Measurements from ENCODE around the gene RIT2. TPM values are rescaled to one million over a fixed set of nuclear protein-coding genes. Genes with fewer than 3 reads are reported as not detected.

Gene RIT2
- total RNA-seq, 1 experiment from 2014 or later, result not detected

DNA sequence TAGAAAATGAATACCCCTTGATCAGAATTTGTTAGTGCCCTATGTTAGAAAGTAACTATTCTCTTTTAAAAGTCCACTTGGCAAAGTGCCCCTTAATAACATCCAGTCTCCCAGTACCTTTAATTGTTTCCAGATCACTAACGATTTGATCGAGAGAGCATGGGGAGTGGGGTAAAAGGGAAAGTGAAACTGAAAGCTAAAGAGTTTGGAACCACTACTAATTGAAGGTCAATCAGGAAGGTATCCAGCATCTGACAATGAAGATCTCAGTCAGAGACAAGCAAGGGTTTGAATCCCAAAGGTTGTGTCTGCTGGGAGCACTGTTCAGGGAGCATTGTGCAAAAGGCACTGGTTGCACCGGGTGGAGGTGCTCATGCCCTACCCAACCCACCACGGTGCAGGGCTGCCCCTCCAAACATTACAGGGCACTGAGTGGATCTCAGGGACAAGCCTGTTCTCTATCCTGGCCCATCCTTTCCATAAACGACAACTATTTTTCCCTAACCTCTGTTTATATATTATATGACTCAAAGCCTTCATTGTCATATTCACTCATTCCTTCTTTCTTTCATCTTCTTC is 14.6 kb upstream of the RIT2 start:
- intact Hi-C loops (cut with micrococcal nuclease; ENCODE audit: unreplicated experiment), result no loop called here
- Histone ChIP-seq H3K4me3 (ENCODE audit: low read depth, low read length) (no peak overlapping the region), H3K9me3 (no peaks in the 10 kb centered on the region), H3K27me3 (replicated peaks; ENCODE audit: control insufficient read depth, insufficient read depth, low read length) (no peaks in the 10 kb centered on the region), H3K4me1 (no peaks in the 10 kb centered on the region), H3K36me3 (ENCODE audit: control insufficient read depth, insufficient read depth, low read length) (no peaks in the 10 kb centered on the region)
- ChIA-PET CTCF (no interaction called here), POLR2A (no interaction called here)
- Mint-ChIP-seq H3K9me3 (ENCODE audit: unreplicated experiment) (no peaks in the 10 kb centered on the region), H3K27me3 (ENCODE audit: insufficient read depth, unreplicated experiment) (no peaks in the 10 kb centered on the region), H3K4me3 (ENCODE audit: unreplicated experiment) (no peak overlapping the region), H3K4me1 (ENCODE audit: low read depth, unreplicated experiment) (no peaks in the 10 kb centered on the region), H3K27ac (ENCODE audit: unreplicated experiment) (no peak overlapping the region), H3K36me3 (ENCODE audit: insufficient read depth, unreplicated experiment) (no peaks in the 10 kb centered on the region)
- BruUV-seq (replicated peaks), result no TSS peak
- no peak for DNase-seq
- no peak for TF ChIP-seq CTCF (IDR thresholded peaks at IDR 0.05; ENCODE audit: insufficient read depth in 1 of 2, low read depth in 1 of 2, low read length in 1 of 2, severe bottlenecking in 1 of 2, unreplicated experiment in 1 of 2)

GRCh38 chr18:43125471-43125870 is 10.0 kb upstream of the RIT2 start:
- H3K4me1 Mint-ChIP-seq (ENCODE audit: low read depth, unreplicated experiment), result no peaks in the 10 kb centered on the region
- POLR2A ChIA-PET, result no interaction called here
- no peak for TF ChIP-seq CTCF (IDR thresholded peaks at IDR 0.05; ENCODE audit: insufficient read depth in 1 of 2, low read depth in 1 of 2, low read length in 1 of 2, severe bottlenecking in 1 of 2, unreplicated experiment in 1 of 2)
- H3K4me3 Mint-ChIP-seq (ENCODE audit: unreplicated experiment), result no peak overlapping the region
- H3K27me3 ChIP-seq (replicated peaks; ENCODE audit: control insufficient read depth, insufficient read depth, low read length), result no peaks in the 10 kb centered on the region
- no peaks in the 10 kb centered on the region for H3K36me3 Mint-ChIP-seq (ENCODE audit: insufficient read depth, unreplicated experiment)
- no peaks in the 10 kb centered on the region for H3K9me3 Mint-ChIP-seq (ENCODE audit: unreplicated experiment)
- H3K4me3 ChIP-seq (ENCODE audit: low read depth, low read length), result no peak overlapping the region
- intact Hi-C loops (cut with micrococcal nuclease; ENCODE audit: unreplicated experiment), result no loop called here
- CTCF ChIA-PET, result no interaction called here
- peaks cover 8% of the 10 kb centered on the region for H3K27me3 Mint-ChIP-seq (ENCODE audit: insufficient read depth, unreplicated experiment)
- DNase-seq, result no peak
- no TSS peak for BruUV-seq (replicated peaks)
- H3K36me3 ChIP-seq (ENCODE audit: control insufficient read depth, insufficient read depth, low read length), result no peaks in the 10 kb centered on the region
- no peaks in the 10 kb centered on the region for H3K9me3 ChIP-seq
- H3K27ac Mint-ChIP-seq (ENCODE audit: unreplicated experiment), result no peak overlapping the region
- no peaks in the 10 kb centered on the region for H3K4me1 ChIP-seq

GRCh38 chr18:43122955-43123354 is 7.5 kb upstream of the RIT2 start:
- Histone ChIP-seq H3K9me3 (no peaks in the 10 kb centered on the region), H3K4me1 (no peaks in the 10 kb centered on the region), H3K36me3 (ENCODE audit: control insufficient read depth, insufficient read depth, low read length) (no peaks in the 10 kb centered on the region), H3K4me3 (ENCODE audit: low read depth, low read length) (no peak overlapping the region), H3K27me3 (replicated peaks; ENCODE audit: control insufficient read depth, insufficient read depth, low read length) (no peaks in the 10 kb centered on the region)
- TF ChIP-seq CTCF (IDR thresholded peaks at IDR 0.05; ENCODE audit: insufficient read depth in 1 of 2, low read depth in 1 of 2, low read length in 1 of 2, severe bottlenecking in 1 of 2, unreplicated experiment in 1 of 2), result no peak
- Mint-ChIP-seq H3K27ac (ENCODE audit: unreplicated experiment) (no peak overlapping the region), H3K36me3 (ENCODE audit: insufficient read depth, unreplicated experiment) (no peaks in the 10 kb centered on the region), H3K27me3 (ENCODE audit: insufficient read depth, unreplicated experiment) (peaks cover 8% of the 10 kb centered on the region), H3K4me3 (ENCODE audit: unreplicated experiment) (no peak overlapping the region), H3K9me3 (ENCODE audit: unreplicated experiment) (no peaks in the 10 kb centered on the region), H3K4me1 (ENCODE audit: low read depth, unreplicated experiment) (no peaks in the 10 kb centered on the region)
- ChIA-PET POLR2A (no interaction called here), CTCF (no interaction called here)
- intact Hi-C loops (cut with micrococcal nuclease; ENCODE audit: unreplicated experiment), result no loop called here
- no TSS peak for BruUV-seq (replicated peaks)
- no peak for DNase-seq
